Measurements from ENCODE around the gene SLC16A8. TPM values are rescaled to one million over a fixed set of nuclear protein-coding genes. Genes with fewer than 3 reads are reported as not detected.

SLC16A8 gene
- total and polyA plus RNA-seq, 9 of the 15 experiments (the other 6 are each of a cell fraction or from before 2014, with no cell fraction given): not detected

GRCh38 chr22:38133331-38133730, 49.3 kb upstream of the SLC16A8 start (continued):
- TF ChIP-seq KLF6 (CRISPR knock-in tag; IDR thresholded peaks at IDR 0.05; ENCODE audit: borderline replicate concordance): no peak
- no peak for TF ChIP-seq NFE2L1 (tag; IDR thresholded peaks at IDR 0.05; ENCODE audit: borderline replicate concordance, low read depth)
- no peak for TF ChIP-seq ZNF609 (CRISPR knock-in tag; IDR thresholded peaks at IDR 0.05; ENCODE audit: borderline replicate concordance)
- no peak for TF ChIP-seq PCBP1 (IDR thresholded peaks at IDR 0.05; ENCODE audit: low read depth, low read length, poor library complexity, severe bottlenecking)
- TF ChIP-seq RAD21 (CRISPR knock-in tag; conservative IDR thresholded peaks at IDR 0.05 in 1 of 2, IDR thresholded peaks at IDR 0.05 in 1 of 2): no peak

GRCh38 chr22:38132794-38133193, 48.8 kb upstream of the SLC16A8 start:
- H3K4me3 ChIP-seq: no peak overlapping the region
- H3K9me1 ChIP-seq (ENCODE audit: control insufficient read depth, insufficient read depth, low read length): peaks cover 2% of the 10 kb centered on the region
- H3K27me3 ChIP-seq (ENCODE audit: control insufficient read depth in 2 of 2, insufficient read depth in 2 of 2, low read length in 2 of 2): no peaks in the 10 kb centered on the region
- no peak for FAIRE-seq
- intact Hi-C loops (cut with micrococcal nuclease): no loop called here
- no peaks in the 10 kb centered on the region for H3K9me3 ChIP-seq (replicated peaks; ENCODE audit: control insufficient read depth, insufficient read depth, low read depth, low read length)
- H3K27ac ChIP-seq (ENCODE audit: extremely low read depth, low read depth, low read length): no peak overlapping the region
- DNase-seq (ENCODE audit: extremely low read depth in 1 of 4, low spot score in 3 of 4): no peak
- H3K4me1 ChIP-seq (replicated peaks in 1 of 2; ENCODE audit: control insufficient read depth in 2 of 2, insufficient read depth in 2 of 2, low read length in 2 of 2): peaks cover 2 to 17% of the 10 kb centered on the region in 2 experiments
- POLR2A ChIA-PET: no interaction called here
- H3K79me2 ChIP-seq (ENCODE audit: control insufficient read depth, insufficient read depth, low read length): no peaks in the 10 kb centered on the region
- H2AFZ ChIP-seq (ENCODE audit: low read depth, low read length): no peak overlapping the region
- H3K9ac ChIP-seq (ENCODE audit: insufficient read depth in 1 of 2, low read depth in 2 of 2, low read length in 2 of 2): no peak overlapping the region
- H3K4me2 ChIP-seq (ENCODE audit: insufficient read depth, low read length): no peak overlapping the region
- BruUV-seq (replicated peaks): no TSS peak
- H4K20me1 ChIP-seq (replicated peaks; ENCODE audit: control insufficient read depth, insufficient read depth, low read length): no peaks in the 10 kb centered on the region
- CTCF ChIA-PET (ENCODE audit: low intra/inter-chr PET ratio): no interaction called here
- in situ Hi-C loops (cut with MboI): no loop called here
- no peak for ATAC-seq
- no peaks in the 10 kb centered on the region for H3K36me3 ChIP-seq (ENCODE audit: control insufficient read depth, insufficient read depth, low read length)
- WGBS (ENCODE audit: insufficient coverage, low coverage, missing lambda C conversion rate): 71% methylated on average over 28 of the region's 28 CpGs
- TF ChIP-seq, protein P1, sequence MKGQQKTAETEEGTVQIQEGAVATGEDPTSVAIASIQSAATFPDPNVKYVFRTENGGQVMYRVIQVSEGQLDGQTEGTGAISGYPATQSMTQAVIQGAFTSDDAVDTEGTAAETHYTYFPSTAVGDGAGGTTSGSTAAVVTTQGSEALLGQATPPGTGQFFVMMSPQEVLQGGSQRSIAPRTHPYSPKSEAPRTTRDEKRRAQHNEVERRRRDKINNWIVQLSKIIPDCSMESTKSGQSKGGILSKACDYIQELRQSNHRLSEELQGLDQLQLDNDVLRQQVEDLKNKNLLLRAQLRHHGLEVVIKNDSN (CRISPR knock-in tag; IDR thresholded peaks at IDR 0.05): no peak
- TF ChIP-seq YBX1 (IDR thresholded peaks at IDR 0.05): no peak
- no peak for TF ChIP-seq KLF16 (IDR thresholded peaks at IDR 0.05)
- TF ChIP-seq RUNX1 (IDR thresholded peaks at IDR 0.05; ENCODE audit: low read depth): no peak
- TF ChIP-seq ZNF239 (CRISPR knock-in tag; IDR thresholded peaks at IDR 0.05): no peak
- no peak for TF ChIP-seq NFRKB (IDR thresholded peaks at IDR 0.05; ENCODE audit: low read depth)
- no peak for TF ChIP-seq THRB (CRISPR knock-in tag; conservative IDR thresholded peaks at IDR 0.05)
- no peak for TF ChIP-seq PHB (CRISPR knock-in tag; IDR thresholded peaks at IDR 0.05)
- TF ChIP-seq USF2 (CRISPR knock-in tag; IDR thresholded peaks at IDR 0.05): no peak
- no peak for TF ChIP-seq ZNF347 (CRISPR knock-in tag; IDR thresholded peaks at IDR 0.05; ENCODE audit: low read depth)
